Brain microvascular endothelial cell (primary cell): Measurements from ENCODE around the gene RSAD2.

Experiments used
- DNase-seq: peaks from one replicate; pipeline ENCODE4 v3.0.0-alpha.2; 2020
- H3K27ac ChIP-seq: fragments of 250-450 bp; sonication (Bioruptor Pico); 2 replicates; pipeline ENCODE4 v1.5.1; 2020; ENCODE audit warnings: mild to moderate bottlenecking, moderate library complexity
- H3K27me3 ChIP-seq: fragments of 250-450 bp; sonication (Bioruptor Pico); replicated peaks from 2 replicates; pipeline ENCODE4 v1.5.1; 2020; ENCODE audit warnings: mild to moderate bottlenecking
- H3K36me3 ChIP-seq: fragments of 250-450 bp; sonication (Bioruptor Pico); replicated peaks from 2 replicates; pipeline ENCODE4 v1.5.1; 2020; ENCODE audit warnings: mild to moderate bottlenecking
- H3K4me3 ChIP-seq: 2 replicates; pipeline ENCODE4 v1.5.1; 2011; ENCODE audit warnings: low read depth, mild to moderate bottlenecking, control low read depth, low read length, moderate library complexity
- CTCF ChIP-seq: IDR thresholded peaks from 2 replicates; pipeline ENCODE4 v1.5.1; 2011; ENCODE audit warnings: low read depth, mild to moderate bottlenecking, moderate library complexity, low read length, control low read depth, inconsistent platforms; ENCODE audit errors: missing control alignments
- in situ Hi-C: cut with HindIII; loops from 2 replicates; pipeline ENCODE4 v1.10.0; 2017; ENCODE audit warnings: low sequenced_read_pairs, low pct_ligation_motif_present

RSAD2 gene

GRCh38 chr2:6846540-6846939, 31.0 kb upstream of the RSAD2 start:
- H3K27me3 ChIP-seq = no peaks in the 10 kb centered on the region
- TF ChIP-seq CTCF = no peak
- H3K27ac ChIP-seq = no peak overlapping the region
- in situ Hi-C loops = no loop called here
- H3K36me3 ChIP-seq = no peaks in the 10 kb centered on the region
- H3K4me3 ChIP-seq = no peak overlapping the region
- no peak for DNase-seq

GRCh38 chr2:6846967-6847681, 30.5 kb upstream of the RSAD2 start:
- Histone ChIP-seq H3K36me3 (no peaks in the 10 kb centered on the region), H3K27ac (no peak overlapping the region), H3K27me3 (no peaks in the 10 kb centered on the region), H3K4me3 (no peak overlapping the region)
- in situ Hi-C loops = no loop called here
- TF ChIP-seq CTCF = no peak
- no peak for DNase-seq

GRCh38 chr2:6852195-6852594, 25.4 kb upstream of the RSAD2 start:
- no peak for TF ChIP-seq CTCF
- Histone ChIP-seq H3K4me3 (no peak overlapping the region), H3K27me3 (no peaks in the 10 kb centered on the region), H3K27ac (no peak overlapping the region), H3K36me3 (no peaks in the 10 kb centered on the region)
- in situ Hi-C loops = no loop called here
- DNase-seq = no peak

- Histone ChIP-seq H3K4me3 (no peak overlapping the region), H3K27me3 (no peaks in the 10 kb centered on the region), H3K36me3 (no peaks in the 10 kb centered on the region), H3K27ac (no peak overlapping the region)
- in situ Hi-C loops = no loop called here
- DNase-seq = no peak
- TF ChIP-seq CTCF = no peak
Observed at GRCh38 chr2:6854416-6854815, 23.2 kb upstream of the RSAD2 start.

GRCh38 chr2:6855860-6856547, 21.6 kb upstream of the RSAD2 start:
- Histone ChIP-seq H3K4me3 (no peak overlapping the region), H3K27me3 (no peaks in the 10 kb centered on the region), H3K36me3 (no peaks in the 10 kb centered on the region), H3K27ac (no peak overlapping the region)
- in situ Hi-C loops = no loop called here
- TF ChIP-seq CTCF = no peak
- no peak for DNase-seq
